GM10248 (cell line): ENCODE results near the gene SVIL.
"Not testable (repeated sequence)": the region's sequence is repeated elsewhere in the genome, so short reads cannot be mapped to it uniquely, and the experiment has no call there.

Experiments
- CTCF ChIA-PET: fragments of 300-600 bp; sonication (Branson Sonifier 250); formaldehyde crosslinking; extraction: SDS; loops from one replicate; lab custom pipeline; 2021; ENCODE audit warnings: antibody characterized with exemption; lab: Yijun Ruan, JAX
- POLR2A ChIA-PET: fragments of 350-650 bp; sonication (Branson Sonifier 250); formaldehyde crosslinking; extraction: SDS; loops from one replicate; lab custom pipeline; 2020; ENCODE audit warnings: antibody characterized with exemption; lab: Yijun Ruan, JAX
- DNase-seq: peaks from one replicate; pipeline ENCODE4 v3.0.0; 2012; ENCODE audit errors: extremely low spot score
- TF ChIP-seq, protein P1 (sequence below): IDR thresholded peaks from 2 replicates; pipeline ENCODE4 v1.5.1; 2012; ENCODE audit warnings: mild to moderate bottlenecking, low read depth; ENCODE audit errors: extremely low read depth, missing control alignments, control extremely low read depth

SVIL gene

DNA sequence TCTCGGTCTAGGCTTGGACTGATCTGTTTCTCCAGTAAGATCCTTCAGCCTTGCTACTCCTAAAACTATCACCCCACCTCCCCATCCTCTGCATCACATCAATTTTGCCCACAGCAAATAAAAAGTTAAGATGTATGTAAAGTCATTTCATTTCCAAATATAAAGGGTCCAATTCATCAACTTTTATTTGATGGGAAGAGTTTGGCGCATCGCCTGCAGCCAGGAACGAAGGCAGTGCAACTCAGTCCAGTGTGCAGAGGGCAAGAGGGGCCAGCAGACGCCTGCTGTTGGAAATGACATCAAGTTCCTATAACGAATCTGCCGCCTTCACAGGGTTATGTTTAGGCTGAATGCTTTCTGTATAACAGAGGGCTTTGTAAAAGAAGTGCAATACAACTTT lies 97.0 kb downstream of the SVIL start:
- ChIA-PET CTCF (no interaction called here), POLR2A (no interaction called here)
- no peak for DNase-seq
- TF ChIP-seq, protein P1, sequence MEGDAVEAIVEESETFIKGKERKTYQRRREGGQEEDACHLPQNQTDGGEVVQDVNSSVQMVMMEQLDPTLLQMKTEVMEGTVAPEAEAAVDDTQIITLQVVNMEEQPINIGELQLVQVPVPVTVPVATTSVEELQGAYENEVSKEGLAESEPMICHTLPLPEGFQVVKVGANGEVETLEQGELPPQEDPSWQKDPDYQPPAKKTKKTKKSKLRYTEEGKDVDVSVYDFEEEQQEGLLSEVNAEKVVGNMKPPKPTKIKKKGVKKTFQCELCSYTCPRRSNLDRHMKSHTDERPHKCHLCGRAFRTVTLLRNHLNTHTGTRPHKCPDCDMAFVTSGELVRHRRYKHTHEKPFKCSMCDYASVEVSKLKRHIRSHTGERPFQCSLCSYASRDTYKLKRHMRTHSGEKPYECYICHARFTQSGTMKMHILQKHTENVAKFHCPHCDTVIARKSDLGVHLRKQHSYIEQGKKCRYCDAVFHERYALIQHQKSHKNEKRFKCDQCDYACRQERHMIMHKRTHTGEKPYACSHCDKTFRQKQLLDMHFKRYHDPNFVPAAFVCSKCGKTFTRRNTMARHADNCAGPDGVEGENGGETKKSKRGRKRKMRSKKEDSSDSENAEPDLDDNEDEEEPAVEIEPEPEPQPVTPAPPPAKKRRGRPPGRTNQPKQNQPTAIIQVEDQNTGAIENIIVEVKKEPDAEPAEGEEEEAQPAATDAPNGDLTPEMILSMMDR = no peak

DNA sequence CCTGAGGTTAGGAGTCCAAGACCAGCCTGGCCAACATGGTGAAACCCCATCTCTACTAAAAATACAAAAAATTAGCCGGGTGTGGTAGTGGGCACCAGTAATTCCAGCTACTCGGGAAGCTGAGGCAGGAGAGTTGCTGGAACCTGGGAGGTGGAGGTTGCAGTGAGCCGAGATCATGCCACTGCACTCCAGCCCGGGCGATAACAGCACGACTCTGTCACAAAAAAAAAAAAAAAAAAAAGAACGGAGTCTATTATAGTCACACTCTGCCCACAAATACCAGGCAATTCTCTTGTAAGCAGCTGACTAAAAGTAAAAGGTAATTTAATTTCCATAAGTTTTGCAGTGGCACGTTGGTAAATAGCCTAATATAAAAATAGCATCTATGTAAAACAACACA lies 98.1 kb downstream of the SVIL start:
- POLR2A ChIA-PET, DNase-seq: not testable (repeated sequence)
- CTCF ChIA-PET = interaction anchor here (1.1 kb wide), 1 partner anchor 54 kb away, joined by 4 read pairs; no protein-coding TSS in a partner anchor

DNA sequence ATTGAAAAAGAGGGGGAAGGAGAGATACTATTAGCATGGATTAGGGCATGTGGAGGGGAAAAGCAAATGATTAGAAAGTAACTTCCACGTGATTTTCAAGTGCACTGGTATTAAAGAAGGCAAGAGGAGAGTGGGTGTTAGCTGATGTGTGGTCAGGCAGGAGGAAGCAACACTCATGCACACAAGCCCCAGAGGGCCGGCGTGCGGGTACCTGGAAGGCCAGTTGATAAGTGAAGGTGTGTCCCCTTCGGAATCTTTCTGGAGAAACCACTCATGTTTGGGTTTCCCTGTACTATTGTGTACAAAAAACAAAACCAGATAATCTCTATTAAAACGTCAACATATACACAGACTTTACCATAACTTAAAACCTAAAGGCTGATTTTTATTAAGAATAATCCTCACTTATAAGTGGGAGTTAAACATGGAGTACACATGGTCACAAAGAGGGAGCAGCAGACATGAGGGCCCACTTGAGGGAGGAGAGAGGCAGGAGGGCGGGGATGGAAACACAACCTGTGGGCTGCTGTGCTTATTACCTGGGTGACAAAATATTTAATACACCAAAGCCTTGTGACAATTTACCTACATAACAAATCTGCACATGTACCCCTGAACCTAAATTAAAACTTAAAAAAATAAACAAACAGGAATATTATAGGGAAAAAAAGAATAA lies 98.9 kb downstream of the SVIL start:
- TF ChIP-seq, protein P1 = no peak
- CTCF ChIA-PET = interaction anchor here (1.2 kb wide), 1 partner anchor 144 kb away, joined by 3 read pairs; no protein-coding TSS in a partner anchor
- POLR2A ChIA-PET = no interaction called here
- no peak for DNase-seq

DNA sequence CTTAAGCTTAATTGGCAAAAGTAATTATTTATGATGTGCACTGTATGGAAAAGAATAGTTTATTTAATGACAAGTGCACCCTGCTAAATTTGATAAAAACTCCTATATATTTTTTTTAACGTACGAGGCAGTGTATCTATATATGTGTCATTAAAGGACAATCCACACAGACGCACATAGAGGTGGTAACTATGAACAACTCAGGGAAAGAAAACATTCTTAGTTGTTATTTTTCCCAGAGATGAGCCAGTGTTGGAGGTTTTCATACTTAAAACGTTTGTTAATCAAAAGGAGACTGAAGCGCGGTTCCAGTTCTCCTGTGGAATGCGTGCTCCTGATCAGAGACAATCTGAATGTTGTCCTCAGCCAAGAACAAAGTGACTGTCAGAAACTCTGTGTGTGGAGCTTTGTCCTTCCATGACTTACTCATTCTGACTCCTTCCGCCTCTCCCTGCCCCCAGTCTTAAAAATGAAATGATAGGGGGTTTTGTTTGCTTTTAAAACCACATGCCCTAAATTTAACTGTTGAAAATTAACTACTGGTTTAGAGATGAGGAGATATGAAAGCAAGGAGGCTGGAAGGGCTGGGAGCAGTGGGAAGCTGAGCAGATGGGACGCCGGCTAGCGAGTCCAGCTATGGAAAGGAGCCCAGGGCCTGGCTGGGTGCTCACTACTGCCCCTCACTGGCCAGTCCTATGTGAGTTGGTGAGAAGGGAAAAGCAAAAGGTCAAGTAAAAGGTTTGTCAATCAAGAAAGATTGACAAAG lies 99.6 kb downstream of the SVIL start:
- POLR2A ChIA-PET = no interaction called here

DNA sequence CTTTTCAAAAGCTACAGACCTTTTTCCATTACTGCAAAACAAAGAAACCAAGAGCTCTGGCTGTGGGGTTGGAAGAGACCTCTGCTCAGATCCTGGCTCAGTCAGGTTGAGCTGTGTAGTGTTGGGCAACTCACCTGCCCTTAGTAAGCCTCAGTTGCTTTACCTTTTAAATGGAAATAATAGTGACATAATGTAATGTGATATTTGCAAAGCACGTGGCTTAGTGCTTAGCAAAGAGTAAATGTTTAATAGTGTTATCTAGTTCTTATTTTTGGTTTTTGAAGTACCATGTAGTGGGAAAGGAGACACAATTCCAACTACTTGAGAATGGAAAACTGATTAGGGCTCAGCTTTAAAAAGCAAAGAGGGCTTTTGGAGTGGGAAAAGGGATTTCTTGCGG lies 100.2 kb downstream of the SVIL start:
- TF ChIP-seq, protein P1 = no peak
- ChIA-PET CTCF (interaction anchor here (0.8 to 1.8 kb wide), 3 partner anchors 17 to 143 kb away, joined by 3 to 6 read pairs (median 3); no protein-coding TSS in a partner anchor), POLR2A (no interaction called here)
- no peak for DNase-seq

More for the DNA sequence above, 99.6 kb downstream of the SVIL start:
- TF ChIP-seq, protein P1 = peak; percentile 19
- CTCF ChIA-PET = interaction anchor here (0.8 to 1.8 kb wide), 3 partner anchors 18 to 143 kb away, joined by 3 to 6 read pairs (median 3); no protein-coding TSS in a partner anchor
- DNase-seq = no peak

DNA sequence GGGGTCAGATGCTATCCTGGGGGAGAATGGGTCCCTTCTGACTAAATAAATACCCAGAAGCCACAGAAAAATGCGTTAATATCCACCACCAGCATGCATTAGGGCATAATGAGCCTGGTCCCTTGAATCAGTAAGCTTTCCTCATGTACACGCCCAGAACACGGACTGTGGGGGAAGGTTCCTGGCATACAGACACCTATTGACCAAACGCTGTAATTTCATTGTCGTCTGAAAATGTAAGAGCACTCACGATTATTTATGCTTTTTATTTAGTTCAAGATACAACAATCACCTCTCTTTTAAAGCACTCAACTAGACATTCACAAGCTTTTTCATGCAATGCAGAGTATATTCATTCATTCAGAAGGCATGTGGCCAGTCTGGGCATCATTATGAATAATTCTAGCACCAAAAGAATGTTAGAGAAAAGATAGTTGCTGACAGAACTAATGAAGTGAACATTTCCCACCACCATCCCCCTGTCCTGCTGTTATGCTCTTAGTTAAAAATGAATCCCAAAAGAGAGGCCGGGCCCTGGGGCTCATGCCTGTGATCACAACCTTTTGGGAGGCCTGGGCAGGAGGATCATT lies 101.0 kb downstream of the SVIL start:
- TF ChIP-seq, protein P1 = no peak
- ChIA-PET CTCF (interaction anchor here (0.8 to 1.8 kb wide), 4 partner anchors 10 to 37 kb away, joined by 3 to 6 read pairs (median 3); no protein-coding TSS in a partner anchor), POLR2A (no interaction called here)
- DNase-seq = no peak
